GM11168 (cell line): ENCODE results near the gene OR6C4.
"Not testable (repeated sequence)": the region's sequence is repeated elsewhere in the genome, so short reads cannot be mapped to it uniquely, and the experiment has no call there.

Source experiments
- in situ Hi-C: fragments of 300-500 bp; cut with MboI; formaldehyde crosslinking; loops from one replicate; pipeline ENCODE4 v1.12.0; 2022; ENCODE audit warnings: low sequenced_read_pairs; ENCODE audit not compliant: unreplicated experiment

Gene OR6C4

DNA sequence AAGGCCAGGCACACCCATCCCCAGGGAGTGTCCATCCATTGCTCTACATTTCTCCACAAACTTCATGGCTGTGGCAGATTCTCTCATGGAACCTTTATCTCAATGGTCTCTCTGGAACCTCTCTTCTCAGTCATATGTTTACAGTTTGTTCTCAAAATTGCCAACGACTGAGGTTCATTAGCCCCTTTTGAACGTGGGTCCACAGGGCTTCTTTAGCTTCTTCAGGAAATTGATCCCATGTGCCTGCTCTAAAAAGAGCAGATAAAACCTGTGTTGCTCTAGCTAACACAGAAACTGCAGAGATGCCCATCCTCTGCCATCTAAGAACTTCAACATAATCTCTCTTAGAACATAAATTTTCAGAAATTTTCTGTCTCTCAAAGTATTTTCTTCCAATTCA, at the start of gene OR6C4:
Gene OR6C4 (plus strand): TSS at position 301 of the 400 bp plus-strand sequence. CDS start 1,625 bp downstream, outside the sequence.
- in situ Hi-C loops: no loop called here

DNA sequence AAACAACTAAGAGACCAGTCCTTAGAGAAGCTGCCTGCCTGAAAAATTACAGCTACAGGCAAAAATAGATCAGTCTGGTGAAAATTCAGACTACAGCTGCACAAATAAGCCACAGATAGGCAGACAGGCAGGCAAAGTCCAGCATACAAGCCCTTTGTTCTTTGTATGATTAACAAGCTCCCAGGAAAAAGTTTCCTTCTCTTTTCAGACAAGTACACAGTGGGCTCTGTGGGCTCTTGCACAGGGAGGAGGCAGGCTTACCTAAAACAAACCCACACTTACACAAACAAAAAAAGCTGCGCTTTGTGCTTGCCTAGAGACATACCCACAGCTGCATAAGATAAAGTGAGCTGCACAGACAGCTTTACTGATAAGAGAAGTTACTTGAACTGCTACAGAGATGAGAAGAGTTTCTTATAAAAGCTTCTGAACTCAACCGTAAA, 49.6 kb upstream of the OR6C4 start:
- in situ Hi-C loops: no loop called here

DNA sequence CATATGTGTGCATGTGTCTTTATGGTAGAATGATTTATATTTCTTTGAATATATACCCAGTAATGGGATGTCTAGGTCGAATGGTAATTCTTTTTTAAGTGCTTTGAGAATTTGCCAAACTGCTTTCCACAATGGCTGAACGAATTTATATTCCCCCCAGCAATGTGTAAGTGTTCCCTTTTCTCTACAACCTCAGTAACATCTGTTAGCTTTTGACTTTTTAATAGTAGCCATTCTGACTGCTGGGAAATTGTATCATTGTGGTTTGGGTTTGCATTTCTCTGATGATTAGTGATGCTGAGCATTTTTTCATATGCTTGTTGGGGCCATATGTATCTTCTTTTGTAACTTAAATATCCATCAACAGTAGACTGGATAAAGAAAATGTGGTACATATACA, 47.8 kb upstream of the OR6C4 start:
- in situ Hi-C loops: no loop called here

DNA sequence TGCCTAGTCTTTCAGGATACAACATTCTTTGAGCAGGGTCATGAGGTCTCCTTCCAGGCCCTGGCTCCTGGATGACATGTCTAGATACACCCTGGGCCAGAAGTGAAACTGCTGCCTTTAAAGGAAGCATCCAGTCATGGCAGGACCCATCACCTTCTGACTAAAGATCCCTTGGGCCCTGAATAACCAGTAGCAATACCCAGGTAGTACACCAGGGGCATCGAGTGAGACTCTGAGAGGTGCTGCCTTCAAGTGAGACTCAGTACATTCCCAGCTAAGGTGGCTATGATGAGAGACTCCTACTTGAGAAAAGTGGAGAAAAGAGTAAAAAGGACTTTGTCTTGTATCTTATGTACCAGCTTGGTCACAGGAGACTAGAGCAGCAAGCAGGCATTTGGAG, 33.7 kb upstream of the OR6C4 start:
- in situ Hi-C loops: no loop called here

DNA sequence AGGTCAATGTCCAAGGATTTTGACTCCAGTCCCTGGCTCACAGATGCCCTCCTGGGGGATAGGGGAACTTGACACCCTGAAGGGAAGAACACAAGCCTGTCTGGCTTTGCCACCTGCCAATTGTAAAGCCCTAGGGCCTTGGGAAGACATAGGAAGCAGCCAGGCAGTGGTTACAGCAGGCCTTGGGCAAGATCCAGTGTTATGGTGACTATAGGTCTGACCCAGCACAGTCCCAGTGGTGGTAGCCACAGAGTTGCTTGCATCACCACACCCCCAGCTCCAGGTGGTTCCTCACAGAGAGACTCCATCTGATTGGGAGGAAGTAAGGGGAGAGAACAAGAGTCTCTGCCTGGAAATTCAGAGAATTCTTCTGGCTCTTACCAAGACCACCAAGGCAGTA, 33.0 kb upstream of the OR6C4 start:
- in situ Hi-C loops: no loop called here

DNA sequence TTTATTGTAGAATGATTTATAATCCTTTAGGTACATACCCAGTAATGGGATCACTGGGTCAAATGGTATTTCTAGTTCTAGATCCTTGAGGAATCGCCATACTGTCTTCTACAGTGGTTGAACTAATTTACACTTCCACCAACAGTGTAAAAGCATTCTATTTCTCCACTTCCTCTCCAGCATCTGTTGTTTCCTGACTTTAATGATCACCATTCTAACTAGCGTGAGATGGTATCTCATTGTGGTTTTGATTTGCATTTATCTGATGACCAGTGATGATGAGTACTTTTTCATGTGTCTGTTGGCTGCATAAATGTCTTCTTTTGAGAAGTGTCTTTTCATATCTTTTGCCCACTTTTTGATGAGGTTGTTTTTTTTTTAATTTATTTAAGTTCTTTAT, 1.2 kb upstream of the OR6C4 start:
- in situ Hi-C loops: not testable (repeated sequence)

DNA sequence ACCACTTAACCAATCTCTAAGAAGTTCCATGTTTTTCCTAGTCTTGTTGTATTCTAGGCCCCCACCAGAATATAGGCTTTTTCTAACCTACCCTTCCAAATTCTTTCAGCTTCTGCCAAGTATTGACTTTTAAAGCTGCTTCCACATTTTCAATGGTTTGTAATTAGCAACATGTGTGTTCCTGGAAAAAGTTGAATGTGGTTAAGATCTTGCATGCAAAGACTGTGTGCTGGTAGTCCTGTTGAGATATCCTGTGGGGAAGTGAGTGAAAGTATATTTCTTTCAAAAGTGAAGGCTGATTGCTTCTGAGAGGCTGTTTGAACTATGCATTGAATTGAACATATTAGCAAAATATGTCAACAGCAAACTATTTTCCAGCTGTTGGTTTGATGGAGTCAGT, 646 bp upstream of the OR6C4 start:
- in situ Hi-C loops: no loop called here

DNA sequence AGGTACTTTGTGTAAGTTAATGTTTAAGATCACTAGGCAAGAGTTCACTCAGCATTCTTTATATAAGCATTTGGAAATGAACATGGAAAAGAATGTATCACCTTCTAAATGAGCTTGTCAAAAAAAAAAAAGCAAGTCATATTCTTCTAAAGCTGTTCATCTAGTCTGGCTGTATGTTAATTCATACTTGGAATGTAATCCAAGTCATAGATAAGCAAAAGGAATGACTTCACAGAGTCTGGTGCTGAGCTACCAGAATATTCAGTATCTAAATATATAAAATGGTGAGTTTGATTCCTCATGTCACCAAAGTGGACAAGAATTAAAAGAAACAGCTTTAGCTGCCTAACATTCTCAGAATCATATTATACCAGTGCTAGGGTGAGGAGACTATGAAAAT, 4.9 kb downstream of the OR6C4 start:
- in situ Hi-C loops: no loop called here

DNA sequence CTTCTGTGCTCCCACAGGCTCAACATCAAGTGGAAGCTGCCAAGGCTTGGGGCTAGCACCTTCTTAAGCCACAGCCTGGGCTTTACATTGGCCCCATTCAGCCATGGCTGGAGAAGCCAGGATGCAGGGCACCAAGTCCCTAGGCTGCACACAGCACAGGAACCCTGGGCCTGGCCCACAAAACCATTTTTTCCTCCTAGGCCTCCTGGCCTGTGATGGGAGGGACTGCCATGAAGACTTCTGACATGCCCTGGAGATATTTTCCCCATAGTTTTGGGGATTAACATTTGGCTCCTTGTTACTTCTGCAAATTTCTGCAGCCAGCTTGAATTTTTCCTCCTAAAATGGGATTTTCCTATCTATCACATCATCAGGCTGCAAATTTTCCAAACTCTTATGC, 20.7 kb downstream of the OR6C4 start:
- in situ Hi-C loops: not testable (repeated sequence)

DNA sequence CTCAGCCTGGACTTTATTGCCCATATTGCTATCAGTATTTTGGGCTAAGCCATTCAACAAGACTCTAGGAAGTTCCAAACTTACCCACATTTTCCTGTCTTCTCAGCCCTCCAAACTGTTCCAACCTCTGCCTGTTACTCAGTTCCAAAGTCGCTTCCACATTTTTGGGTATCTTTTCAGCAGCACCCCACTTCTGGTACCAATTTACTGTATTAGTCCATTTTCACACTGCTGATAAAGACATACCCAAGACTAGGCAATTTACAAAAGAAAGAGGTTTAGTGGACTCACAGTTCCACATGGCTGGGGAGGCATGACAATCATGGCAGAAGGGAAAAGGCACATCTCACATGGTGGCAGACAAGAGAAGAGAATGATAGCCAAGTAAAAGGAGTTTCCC, 21.3 kb downstream of the OR6C4 start:
- in situ Hi-C loops: not testable (repeated sequence)

DNA sequence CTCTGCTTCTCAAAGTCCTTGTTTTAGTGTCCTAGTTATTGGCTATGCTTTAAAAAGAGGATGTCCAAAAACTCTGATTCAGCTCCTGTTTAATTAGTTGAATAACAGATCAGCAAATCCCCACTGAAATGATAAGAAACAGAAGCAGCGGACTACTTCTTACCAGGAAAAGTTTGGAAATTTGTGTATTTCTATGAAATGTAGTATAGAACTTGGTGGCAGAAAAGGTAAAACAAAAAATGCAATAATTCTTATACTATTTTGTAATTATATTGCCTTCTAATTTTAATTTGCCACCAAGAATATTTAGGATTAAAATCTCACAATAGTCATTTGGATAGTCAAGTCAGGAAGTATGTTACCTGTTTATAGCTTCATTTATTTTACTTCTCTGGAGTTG, 22.8 kb downstream of the OR6C4 start, which contains the start of gene OR2AP1:
Gene OR2AP1 (plus strand): TSS at position 301 of the 400 bp plus-strand sequence. CDS start 1,947 bp downstream, outside the sequence.
- in situ Hi-C loops: no loop called here

DNA sequence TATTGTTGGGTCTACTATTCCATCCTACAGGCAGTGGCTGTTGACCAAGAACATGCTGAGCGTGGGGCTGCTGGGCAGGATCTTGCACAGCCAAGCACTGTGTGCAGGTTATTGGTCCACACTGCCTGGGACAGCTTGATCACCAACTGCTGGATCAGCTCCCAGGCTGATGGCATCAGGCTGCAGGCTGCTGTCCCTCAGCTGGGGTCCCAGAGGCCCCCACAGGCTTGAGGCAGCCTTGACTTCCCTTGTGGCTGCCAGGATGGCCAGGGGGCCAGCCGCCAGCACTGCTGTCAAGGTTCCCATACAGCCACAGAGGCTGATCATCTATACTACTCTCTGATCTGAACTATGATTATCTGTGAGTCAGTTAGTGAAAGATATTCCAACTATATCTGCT, 32.7 kb downstream of the OR6C4 start:
- in situ Hi-C loops: no loop called here

DNA sequence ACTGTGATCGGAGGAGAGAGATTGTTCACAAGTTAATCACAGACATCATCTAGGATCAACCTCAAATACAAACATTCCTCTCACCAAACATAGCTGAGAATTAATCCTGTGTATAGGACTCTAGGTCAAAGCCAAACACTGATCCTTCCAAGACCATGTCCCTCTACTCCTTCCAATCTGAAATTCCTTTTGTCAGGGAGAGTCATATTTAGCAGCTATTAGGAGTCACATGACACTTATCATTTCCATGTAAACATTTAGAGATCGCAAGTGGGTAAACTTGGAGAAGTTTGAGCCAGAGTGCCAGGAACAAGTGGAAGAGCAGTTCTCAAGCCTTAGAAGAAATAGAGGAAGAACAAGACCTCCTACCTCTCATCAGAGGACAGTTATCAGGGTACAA, 36.4 kb downstream of the OR6C4 start:
- in situ Hi-C loops: no loop called here

DNA sequence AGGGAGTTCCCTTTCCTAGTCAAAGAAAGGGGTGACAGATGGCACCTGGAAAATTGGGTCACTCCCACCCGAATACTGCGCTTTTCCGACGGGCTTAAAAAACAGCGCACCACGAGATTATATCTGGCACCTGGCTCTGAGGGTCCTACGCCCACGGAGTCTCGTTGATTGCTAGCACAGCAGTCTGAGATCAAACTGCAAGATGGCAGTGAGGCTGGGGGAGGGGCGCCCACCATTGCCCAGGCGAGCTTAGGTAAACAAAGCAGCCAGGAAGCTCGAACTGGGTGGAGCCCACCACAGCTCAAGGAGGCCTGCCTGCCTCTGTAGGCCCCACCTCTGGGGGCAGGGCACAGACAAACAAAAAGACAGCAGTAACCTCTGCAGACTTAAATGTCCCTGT, 40.8 kb downstream of the OR6C4 start:
- in situ Hi-C loops: not testable (repeated sequence)
